Testis (tissue), 2 donors: Measurements from ENCODE around the gene KIT.

Experiments
- POLR2A ChIP-seq: fragments of 450-650 bp; IDR thresholded peaks from one replicate; pipeline ENCODE4 v1.6.1; 2017; ENCODE audit warnings: antibody characterized with exemption, mild to moderate bottlenecking, moderate library complexity
- TF ChIP-seq, protein P1 (sequence below), 3 experiments: fragments of 450-650 bp in 2 of 3; fragments of 200-600 bp in 1 of 3; sonication (generic) in 1 of 3; IDR thresholded peaks; one replicate each; pipeline ENCODE4 v1.5.1; 2016 to 2019; ENCODE audit warnings: antibody characterized with exemption in 3 of 3, mild to moderate bottlenecking in 2 of 3, moderate library complexity in 1 of 3

DNA sequence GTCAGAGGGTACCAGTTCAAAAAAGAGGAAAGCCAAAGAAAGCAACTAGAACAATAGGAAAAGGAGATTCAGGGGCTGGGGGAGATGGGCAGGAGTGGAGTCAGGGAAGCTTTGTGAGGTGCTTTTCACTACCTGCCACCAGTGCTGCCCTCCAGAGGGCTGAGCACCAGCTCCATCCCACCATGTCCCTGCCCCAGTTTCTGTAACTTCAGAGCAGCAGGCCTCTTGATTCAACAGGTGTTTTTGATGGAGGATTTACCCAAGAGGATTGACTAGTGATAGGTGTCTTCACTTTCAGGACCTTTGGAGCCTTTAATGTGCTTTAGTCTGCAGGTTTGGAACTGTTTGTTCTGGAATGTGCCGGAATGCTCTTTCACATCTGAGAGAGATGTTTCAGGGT, 12.1 kb downstream of the KIT start:
- TF ChIP-seq, protein P1, sequence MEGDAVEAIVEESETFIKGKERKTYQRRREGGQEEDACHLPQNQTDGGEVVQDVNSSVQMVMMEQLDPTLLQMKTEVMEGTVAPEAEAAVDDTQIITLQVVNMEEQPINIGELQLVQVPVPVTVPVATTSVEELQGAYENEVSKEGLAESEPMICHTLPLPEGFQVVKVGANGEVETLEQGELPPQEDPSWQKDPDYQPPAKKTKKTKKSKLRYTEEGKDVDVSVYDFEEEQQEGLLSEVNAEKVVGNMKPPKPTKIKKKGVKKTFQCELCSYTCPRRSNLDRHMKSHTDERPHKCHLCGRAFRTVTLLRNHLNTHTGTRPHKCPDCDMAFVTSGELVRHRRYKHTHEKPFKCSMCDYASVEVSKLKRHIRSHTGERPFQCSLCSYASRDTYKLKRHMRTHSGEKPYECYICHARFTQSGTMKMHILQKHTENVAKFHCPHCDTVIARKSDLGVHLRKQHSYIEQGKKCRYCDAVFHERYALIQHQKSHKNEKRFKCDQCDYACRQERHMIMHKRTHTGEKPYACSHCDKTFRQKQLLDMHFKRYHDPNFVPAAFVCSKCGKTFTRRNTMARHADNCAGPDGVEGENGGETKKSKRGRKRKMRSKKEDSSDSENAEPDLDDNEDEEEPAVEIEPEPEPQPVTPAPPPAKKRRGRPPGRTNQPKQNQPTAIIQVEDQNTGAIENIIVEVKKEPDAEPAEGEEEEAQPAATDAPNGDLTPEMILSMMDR (IDR thresholded peaks at IDR 0.05) = no peak
- TF ChIP-seq POLR2A = no peak
